CD8-positive, alpha-beta memory T cell (primary cell): ENCODE data around the gene GAS2L2. TPM values are rescaled to one million over a fixed set of nuclear protein-coding genes. Genes with fewer than 3 reads are reported as not detected.

ENCODE experiments used
- CTCF ChIA-PET: fragments of 350-600 bp; sonication (Branson Sonifier 250); formaldehyde crosslinking; loops from one replicate; lab custom pipeline; 2021; ENCODE audit warnings: antibody characterized with exemption; lab: Charles Lee
- POLR2A ChIA-PET: fragments of 350-600 bp; sonication (Branson Sonifier 250); formaldehyde crosslinking; loops from one replicate; lab custom pipeline; 2021; ENCODE audit warnings: antibody characterized with exemption; lab: Charles Lee
- DNase-seq, 5 donors: peaks; one replicate each; pipeline versions ENCODE4 v3.0.0 to v3.0.0-alpha.2; 2020 to 2022; ENCODE audit warnings: mixed read lengths in 1 of 5
- H3K27ac ChIP-seq: one replicate; pipeline ENCODE4 v1.7.0; 2013; ENCODE audit warnings: low read depth, mild to moderate bottlenecking, low read length, moderate library complexity
- H3K27me3 ChIP-seq: 2 replicates; pipeline ENCODE4 v1.7.0; 2013; ENCODE audit warnings: low read length, mild to moderate bottlenecking; ENCODE audit not compliant: insufficient read depth, poor library complexity, severe bottlenecking
- H3K36me3 ChIP-seq: 2 replicates; pipeline ENCODE4 v1.7.0; 2013; ENCODE audit warnings: mild to moderate bottlenecking, low read length, moderate library complexity; ENCODE audit not compliant: insufficient read depth
- H3K4me1 ChIP-seq: 2 replicates; pipeline ENCODE4 v1.7.0; 2013; ENCODE audit warnings: mild to moderate bottlenecking, low read length, moderate library complexity; ENCODE audit not compliant: insufficient read depth
- H3K4me3 ChIP-seq: 2 replicates; pipeline ENCODE4 v1.7.0; 2013; ENCODE audit warnings: mild to moderate bottlenecking, low read length
- H3K9me3 ChIP-seq: 2 replicates; pipeline ENCODE4 v1.7.0; 2013; ENCODE audit warnings: mild to moderate bottlenecking, low read length
- H3K27ac Mint-ChIP-seq, 8 donors: one replicate each; pipeline ENCODE4 v1.8.0; 2020 to 2021; ENCODE audit warnings: mixed read lengths in 8 of 8, mild to moderate bottlenecking in 6 of 8, inconsistent platforms in 3 of 8, moderate library complexity in 3 of 8
- H3K27me3 Mint-ChIP-seq, 2 donors: one replicate each; pipeline ENCODE4 v1.8.0; 2020 to 2021; ENCODE audit warnings: mixed read lengths in 2 of 2, mild to moderate bottlenecking in 1 of 2, moderate library complexity in 1 of 2
- H3K36me3 Mint-ChIP-seq, 3 donors: one replicate each; pipeline ENCODE4 v1.8.0; 2020 to 2021; ENCODE audit warnings: mixed read lengths in 3 of 3, inconsistent platforms in 1 of 3, mild to moderate bottlenecking in 1 of 3
- H3K4me1 Mint-ChIP-seq, 3 donors: one replicate each; pipeline ENCODE4 v1.8.0; 2020 to 2021; ENCODE audit warnings: mixed read lengths in 3 of 3, inconsistent platforms in 1 of 3, mild to moderate bottlenecking in 1 of 3
- H3K4me3 Mint-ChIP-seq, 7 donors: one replicate each; pipeline ENCODE4 v1.8.0; 2020 to 2021; ENCODE audit warnings: mixed read lengths in 7 of 7, mild to moderate bottlenecking in 6 of 7, moderate library complexity in 4 of 7, inconsistent platforms in 2 of 7
- H3K9me3 Mint-ChIP-seq, 5 donors: one replicate each; pipeline ENCODE4 v1.8.0; 2020 to 2022; ENCODE audit warnings: mixed read lengths in 5 of 5, mild to moderate bottlenecking in 3 of 5, moderate library complexity in 2 of 5, inconsistent platforms in 1 of 5
- polyA plus RNA-seq: library from polyadenylated mRNA; unstranded; fragments of 300-500 nt; fragmentation: Illumina TruSeq; gene quantifications from one replicate; pipeline ENCODE4 v1.2.3, GENCODE V29; 2021
- total RNA-seq, 2 experiments: library from RNA; stranded (reverse); gene quantifications; one replicate each; pipeline ENCODE4 v1.2.3, GENCODE V29; 2021

Gene GAS2L2
- total and polyA plus RNA-seq, 3 experiments from 2014 or later: 0.07 TPM; not detected in 2

GRCh38 chr17:35735036-35735805, 17.8 kb downstream of the GAS2L2 start:
- H3K4me3 Mint-ChIP-seq: no peak overlapping the region
- Histone ChIP-seq H3K4me1 (peaks cover 8% of the 10 kb centered on the region), H3K9me3 (no peaks in the 10 kb centered on the region), H3K27me3 (no peaks in the 10 kb centered on the region), H3K27ac (no peak overlapping the region), H3K4me3 (no peak overlapping the region), H3K36me3 (no peaks in the 10 kb centered on the region)
- POLR2A ChIA-PET: no interaction called here
- no peak for DNase-seq
- CTCF ChIA-PET: interaction anchor here (1.3 to 1.4 kb wide), 2 partner anchors 12 to 29 kb away, joined by 3 to 7 read pairs; no protein-coding TSS in a partner anchor
- no peaks in the 10 kb centered on the region for H3K9me3 Mint-ChIP-seq
- peaks cover 11 to 16% (median 16%) of the 10 kb centered on the region in 3 donors for H3K4me1 Mint-ChIP-seq
- peaks cover 4 to 5% of the 10 kb centered on the region in 2 donors for H3K27me3 Mint-ChIP-seq
- peaks cover 0 to 4% (median 0%) of the 10 kb centered on the region in 3 donors for H3K36me3 Mint-ChIP-seq
- peak overlapping the region in 1 of 8 donors; percentile 64 for H3K27ac Mint-ChIP-seq

- no peak for DNase-seq
- H3K27me3 ChIP-seq: no peaks in the 10 kb centered on the region
- CTCF ChIA-PET: interaction anchor here (1.4 kb wide), 1 partner anchor 29 kb away, joined by 3 read pairs; no protein-coding TSS in a partner anchor
- peaks cover 12 to 21% (median 15%) of the 10 kb centered on the region in 3 donors for H3K4me1 Mint-ChIP-seq
- H3K27ac Mint-ChIP-seq: no peak overlapping the region
- POLR2A ChIA-PET: no interaction called here
- H3K9me3 Mint-ChIP-seq: no peaks in the 10 kb centered on the region
- H3K9me3 ChIP-seq: no peaks in the 10 kb centered on the region
- no peak overlapping the region for H3K27ac ChIP-seq
- peaks cover 0 to 4% (median 0%) of the 10 kb centered on the region in 3 donors for H3K36me3 Mint-ChIP-seq
- peak overlapping the region in 1 of 7 donors; percentile 5 for H3K4me3 Mint-ChIP-seq
- no peak overlapping the region for H3K4me3 ChIP-seq
- peaks cover 0 to 2% of the 10 kb centered on the region in 2 donors for H3K27me3 Mint-ChIP-seq
- H3K4me1 ChIP-seq: peaks cover 8% of the 10 kb centered on the region
- H3K36me3 ChIP-seq: no peaks in the 10 kb centered on the region
Measured at GRCh38 chr17:35734396-35734795, 18.6 kb downstream of the GAS2L2 start.

GRCh38 chr17:35733366-35733765, 19.7 kb downstream of the GAS2L2 start:
- peak overlapping the region in 1 of 8 donors; percentile 2 for H3K27ac Mint-ChIP-seq
- Histone ChIP-seq H3K9me3 (no peaks in the 10 kb centered on the region), H3K27me3 (no peaks in the 10 kb centered on the region), H3K4me3 (no peak overlapping the region), H3K36me3 (no peaks in the 10 kb centered on the region), H3K27ac (no peak overlapping the region), H3K4me1 (peaks cover 8% of the 10 kb centered on the region)
- CTCF ChIA-PET: interaction anchor here (2.0 kb wide), 1 partner anchor 14 kb away, joined by 6 read pairs; no protein-coding TSS in a partner anchor
- H3K27me3 Mint-ChIP-seq: peaks cover 0 to 2% of the 10 kb centered on the region in 2 donors
- peak overlapping the region in 2 of 7 donors; percentile 59 to 79 for H3K4me3 Mint-ChIP-seq
- POLR2A ChIA-PET: no interaction called here
- H3K36me3 Mint-ChIP-seq: peaks cover 0 to 5% (median 4%) of the 10 kb centered on the region in 3 donors
- peaks cover 12 to 24% (median 19%) of the 10 kb centered on the region in 3 donors for H3K4me1 Mint-ChIP-seq
- DNase-seq: no peak
- H3K9me3 Mint-ChIP-seq: no peaks in the 10 kb centered on the region

- H3K36me3 Mint-ChIP-seq: peaks cover 0 to 11% (median 4%) of the 10 kb centered on the region in 3 donors
- H3K4me3 Mint-ChIP-seq: peak overlapping the region in 5 of 7 donors; percentile 59 to 79 (median 65)
- ChIA-PET POLR2A (no interaction called here), CTCF (interaction anchor here (2.0 kb wide), 1 partner anchor 14 kb away, joined by 6 read pairs; no protein-coding TSS in a partner anchor)
- H3K36me3 ChIP-seq: no peaks in the 10 kb centered on the region
- H3K4me1 ChIP-seq: peaks cover 8% of the 10 kb centered on the region
- no peaks in the 10 kb centered on the region for H3K27me3 ChIP-seq
- H3K27ac Mint-ChIP-seq: peak overlapping the region in 2 of 8 donors; percentile 61 to 65
- H3K4me3 ChIP-seq: no peak overlapping the region
- no peak for DNase-seq
- H3K27me3 Mint-ChIP-seq: peaks cover 0 to 2% of the 10 kb centered on the region in 2 donors
- no peak overlapping the region for H3K27ac ChIP-seq
- no peaks in the 10 kb centered on the region for H3K9me3 ChIP-seq
- no peaks in the 10 kb centered on the region for H3K9me3 Mint-ChIP-seq
- H3K4me1 Mint-ChIP-seq: peaks cover 12 to 24% (median 19%) of the 10 kb centered on the region in 3 donors
Measured at GRCh38 chr17:35732806-35733136, 20.3 kb downstream of the GAS2L2 start.

GRCh38 chr17:35731917-35732805, 20.9 kb downstream of the GAS2L2 start:
- Mint-ChIP-seq H3K27me3 (peaks cover 0 to 2% of the 10 kb centered on the region in 2 donors), H3K4me3 (peak overlapping the region; percentile 59 to 81 (median 69)), H3K4me1 (peaks cover 12 to 24% (median 19%) of the 10 kb centered on the region in 3 donors), H3K27ac (peak overlapping the region in 2 of 8 donors; percentile 61 to 65), H3K36me3 (peaks cover 0 to 17% (median 7%) of the 10 kb centered on the region in 3 donors), H3K9me3 (no peaks in the 10 kb centered on the region)
- no peaks in the 10 kb centered on the region for H3K9me3 ChIP-seq
- no peak overlapping the region for H3K27ac ChIP-seq
- no peaks in the 10 kb centered on the region for H3K27me3 ChIP-seq
- DNase-seq: no peak
- ChIA-PET CTCF (interaction anchor here (1.2 to 2.0 kb wide), 3 partner anchors 15 to 31 kb away, joined by 3 to 6 read pairs (median 5); no protein-coding TSS in a partner anchor), POLR2A (no interaction called here)
- no peaks in the 10 kb centered on the region for H3K36me3 ChIP-seq
- no peak overlapping the region for H3K4me3 ChIP-seq
- H3K4me1 ChIP-seq: peaks cover 8% of the 10 kb centered on the region

- Mint-ChIP-seq H3K36me3 (peaks cover 0 to 23% (median 7%) of the 10 kb centered on the region in 3 donors), H3K9me3 (no peaks in the 10 kb centered on the region), H3K27ac (peak within 1 kb of the TSS in 3 of 8 donors; percentile 68 to 79 (median 71)), H3K4me1 (peaks cover 12 to 24% (median 19%) of the 10 kb centered on the region in 3 donors), H3K4me3 (peak within 1 kb of the TSS; percentile 57 to 82 (median 78)), H3K27me3 (peaks cover 0 to 2% of the 10 kb centered on the region in 2 donors)
- Histone ChIP-seq H3K27me3 (no peaks in the 10 kb centered on the region), H3K27ac (no peak within 1 kb of the TSS), H3K36me3 (no peaks in the 10 kb centered on the region), H3K9me3 (no peaks in the 10 kb centered on the region), H3K4me3 (peak within 1 kb of the TSS; percentile 46), H3K4me1 (peaks cover 8% of the 10 kb centered on the region)
- POLR2A ChIA-PET: no interaction called here
- DNase-seq: peak in 3 of 5 donors; percentile 20 to 37 (median 31)
- CTCF ChIA-PET: interaction anchor here (1.2 to 1.3 kb wide), 2 partner anchors 16 to 32 kb away, joined by 3 to 5 read pairs; no protein-coding TSS in a partner anchor
Measured at GRCh38 chr17:35731239-35731916, 21.7 kb downstream of the GAS2L2 start, which contains the start of gene RASL10B. Gene RASL10B (plus strand): TSS chr17:35731639. CDS start chr17:35735185, 3,546 bp downstream.

- CTCF ChIA-PET: interaction anchor here (1.3 to 1.9 kb wide), 2 partner anchors 17 kb away, joined by 5 to 7 read pairs; no protein-coding TSS in a partner anchor
- Histone ChIP-seq H3K27ac (no peak overlapping the region), H3K4me3 (no peak overlapping the region), H3K9me3 (no peaks in the 10 kb centered on the region), H3K36me3 (peaks cover 5% of the 10 kb centered on the region), H3K4me1 (peaks cover 8% of the 10 kb centered on the region), H3K27me3 (no peaks in the 10 kb centered on the region)
- peaks cover 0 to 2% of the 10 kb centered on the region in 2 donors for H3K27me3 Mint-ChIP-seq
- H3K4me3 Mint-ChIP-seq: peak overlapping the region; percentile 55 to 82 (median 68)
- H3K4me1 Mint-ChIP-seq: peaks cover 12 to 24% (median 19%) of the 10 kb centered on the region in 3 donors
- H3K9me3 Mint-ChIP-seq: no peaks in the 10 kb centered on the region
- POLR2A ChIA-PET: no interaction called here
- H3K27ac Mint-ChIP-seq: no peak overlapping the region
- peaks cover 4 to 31% (median 9%) of the 10 kb centered on the region in 3 donors for H3K36me3 Mint-ChIP-seq
- no peak for DNase-seq
Measured at GRCh38 chr17:35730400-35731005, 22.5 kb downstream of the GAS2L2 start.
